HG03457 (cell line): Measurements from ENCODE around the gene SLCO4A1.
"Not testable (repeated sequence)": the region's sequence is repeated elsewhere in the genome, so short reads cannot be mapped to it uniquely, and the experiment has no call there.

ENCODE experiments used
- ATAC-seq: cut with Tn5 transposase; IDR thresholded peaks from one replicate; pipeline ENCODE4 v1.9.1; 2021; ENCODE audit warnings: moderate number of reproducible peaks; ENCODE audit not compliant: unreplicated experiment

The SLCO4A1 gene

DNA sequence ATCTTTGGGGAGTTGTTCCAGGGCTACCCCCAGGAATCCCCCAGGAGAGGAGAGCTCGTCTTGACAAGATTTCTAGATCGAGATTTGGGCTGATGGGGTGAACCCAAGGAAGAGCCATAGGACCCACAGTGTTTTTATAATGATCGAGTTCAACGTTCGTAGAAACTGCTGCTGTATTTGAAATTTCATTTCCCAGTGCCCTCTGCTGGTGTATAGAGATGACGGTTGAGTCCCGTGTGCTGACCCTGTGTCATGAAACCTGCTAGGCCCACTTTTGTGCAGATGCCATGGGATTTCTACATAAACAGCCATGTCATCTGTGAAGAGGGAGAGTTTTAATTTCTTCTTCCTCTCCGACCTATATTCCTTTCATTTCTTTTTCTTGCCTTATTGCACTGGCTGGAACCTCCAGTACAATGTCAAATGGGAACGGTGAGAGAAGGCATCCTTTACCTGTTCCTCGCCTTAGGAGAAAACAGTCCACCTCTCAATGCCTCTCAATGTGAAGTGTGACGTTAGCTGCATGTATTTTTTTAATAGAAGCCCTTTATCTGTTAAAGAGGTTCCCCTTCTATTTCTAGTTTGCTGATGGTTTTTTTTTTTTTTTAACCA is 37.8 kb downstream of the SLCO4A1 start:
- no peak for ATAC-seq

GRCh38 chr20:62682912-62683517 is 40.7 kb downstream of the SLCO4A1 start:
- no peak for ATAC-seq

DNA sequence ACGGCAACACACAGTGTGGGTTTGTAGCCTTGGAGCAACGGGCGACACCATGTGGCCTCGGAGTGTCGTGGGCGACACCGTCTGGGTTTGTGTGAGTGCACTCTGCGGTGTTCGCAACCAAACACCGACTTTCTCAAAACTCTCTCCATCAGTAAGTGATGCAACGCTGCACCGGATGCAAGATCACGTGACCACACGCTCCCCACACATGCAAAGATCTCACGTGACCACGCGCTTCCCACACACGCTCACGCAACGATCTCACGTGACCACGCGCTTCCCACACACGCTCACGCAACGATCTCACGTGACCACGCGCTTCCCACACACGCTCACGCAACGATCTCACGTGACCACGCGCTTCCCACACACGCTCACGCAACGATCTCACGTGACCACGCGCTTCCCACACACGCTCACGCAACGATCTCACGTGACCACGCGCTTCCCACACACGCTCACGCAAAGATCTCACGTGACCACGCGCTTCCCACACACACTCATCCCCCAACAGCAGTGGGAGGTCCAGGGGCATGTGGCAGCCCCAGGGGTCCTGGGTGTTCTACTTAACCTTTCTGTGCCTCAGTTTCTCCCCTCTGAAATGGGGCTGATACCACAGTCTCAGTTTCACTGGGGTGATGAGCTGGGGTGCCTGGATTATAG is 41.5 kb downstream of the SLCO4A1 start:
- not testable (repeated sequence) for ATAC-seq

DNA sequence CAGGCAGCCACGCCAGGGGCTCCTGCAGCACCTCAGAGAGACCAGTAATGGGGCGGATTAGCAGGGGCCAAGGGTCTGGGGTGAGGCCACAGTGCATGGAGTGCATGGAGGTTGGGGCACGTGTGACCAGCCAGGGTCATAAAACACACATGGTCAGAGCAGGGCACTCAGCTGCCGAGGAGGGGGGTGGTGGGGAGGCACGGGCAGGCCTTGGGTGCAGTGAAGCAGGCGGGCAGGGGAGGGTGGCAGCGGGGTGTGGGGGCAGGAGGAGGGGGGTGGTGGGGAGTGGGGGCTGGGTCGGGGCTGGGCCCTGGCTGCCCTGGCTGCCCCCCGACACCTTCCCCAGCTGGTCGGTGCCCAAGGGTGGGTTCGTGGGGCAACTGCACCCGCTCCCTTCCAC is 42.7 kb downstream of the SLCO4A1 start:
- ATAC-seq, result no peak

- no peak for ATAC-seq
These were observed 43.7 kb downstream of the SLCO4A1 start for GRCh38 chr20:62685781-62686555.

DNA sequence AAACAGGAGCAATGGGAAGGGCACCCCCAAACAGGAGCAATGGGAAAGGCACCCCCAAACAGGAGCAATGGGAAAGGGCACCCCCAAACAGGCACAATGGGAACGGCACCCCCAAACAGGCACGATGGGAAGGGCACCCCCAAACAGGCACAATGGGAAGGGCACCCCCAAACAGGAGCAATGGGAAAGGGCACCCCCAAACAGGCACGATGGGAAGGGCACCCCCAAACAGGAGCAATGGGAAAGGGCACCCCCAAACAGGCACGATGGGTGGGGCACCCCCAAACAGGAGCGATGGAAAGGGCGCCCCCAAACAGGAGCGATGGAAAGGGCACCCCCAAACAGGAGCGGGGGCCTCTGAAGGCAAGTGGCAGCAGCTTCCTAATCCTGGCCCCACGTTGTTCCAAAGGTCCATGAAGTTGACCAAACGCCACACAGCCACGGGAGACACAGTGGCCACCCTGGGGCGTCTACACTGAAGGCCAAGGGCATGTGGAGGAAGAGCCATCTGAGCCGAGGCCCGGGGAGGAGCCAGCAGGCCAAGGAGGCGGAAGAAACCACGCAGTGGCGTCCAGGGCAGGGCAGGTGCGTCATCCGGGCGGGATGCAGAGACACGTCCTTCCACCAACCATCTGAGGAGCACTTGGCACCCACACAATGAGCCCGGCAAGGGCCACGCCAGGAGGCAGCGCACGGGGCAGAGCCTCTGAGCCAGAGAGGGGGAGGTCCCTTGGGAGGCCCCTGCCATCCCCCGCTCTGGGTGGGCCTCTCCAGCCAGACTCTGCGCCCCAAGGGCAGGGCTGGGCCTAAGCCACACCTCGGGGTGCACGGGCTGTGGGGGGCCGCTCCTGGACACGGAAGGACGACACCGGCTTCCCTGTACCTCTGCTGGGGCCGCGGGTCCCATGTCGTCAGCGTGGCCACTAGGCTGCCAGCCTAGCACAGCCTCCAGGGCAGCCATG is 44.8 kb downstream of the SLCO4A1 start:
- no peak for ATAC-seq

DNA sequence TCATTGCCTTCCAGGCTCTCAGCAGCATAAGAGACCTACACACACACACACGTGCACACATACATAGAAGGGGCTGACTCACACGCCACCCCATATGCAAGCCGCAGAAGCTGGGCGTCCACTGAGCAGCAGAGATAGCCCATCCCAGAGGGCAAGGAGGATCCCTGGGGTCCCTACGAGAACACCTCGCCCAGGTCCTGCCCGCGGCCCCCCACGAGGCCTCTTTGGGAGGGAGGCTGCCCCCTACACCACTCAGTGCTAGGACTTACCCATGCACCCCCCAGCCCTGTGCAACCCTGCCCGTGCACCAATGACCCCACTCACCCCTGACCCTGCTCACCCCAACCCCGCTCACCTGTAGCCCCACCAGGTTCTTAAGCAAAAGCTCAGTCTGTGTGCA is 45.8 kb downstream of the SLCO4A1 start:
- ATAC-seq, result no peak

DNA sequence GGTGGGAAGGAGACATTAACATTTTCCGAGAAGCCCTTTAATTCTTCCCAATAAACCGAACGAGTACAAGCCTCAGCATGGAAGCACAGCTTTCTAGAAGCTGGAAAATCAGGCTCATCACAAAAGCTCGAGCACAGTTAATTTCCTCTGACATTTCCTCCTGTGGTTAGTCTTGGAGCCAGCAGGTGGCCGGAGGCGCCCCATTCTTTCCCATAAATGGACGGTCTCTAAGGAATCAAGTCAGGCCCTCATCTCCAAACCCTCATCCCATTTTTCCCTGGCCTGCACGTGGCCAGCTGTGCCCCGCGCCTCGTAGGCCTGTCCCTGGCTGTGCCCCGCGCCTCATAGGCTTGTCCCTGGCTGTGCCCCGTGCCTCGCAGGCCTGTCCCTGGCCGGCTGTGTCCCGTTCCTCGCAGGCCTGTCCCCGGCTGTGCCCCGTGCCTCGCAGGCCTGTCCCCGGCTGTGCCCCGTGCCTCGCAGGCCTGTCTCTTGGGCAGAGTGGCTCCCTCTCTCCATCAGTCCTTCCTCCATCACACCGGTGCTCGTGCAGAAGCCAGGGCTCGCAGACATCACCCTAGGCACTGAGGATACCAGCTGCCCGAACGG is 46.7 kb downstream of the SLCO4A1 start:
- no peak for ATAC-seq

DNA sequence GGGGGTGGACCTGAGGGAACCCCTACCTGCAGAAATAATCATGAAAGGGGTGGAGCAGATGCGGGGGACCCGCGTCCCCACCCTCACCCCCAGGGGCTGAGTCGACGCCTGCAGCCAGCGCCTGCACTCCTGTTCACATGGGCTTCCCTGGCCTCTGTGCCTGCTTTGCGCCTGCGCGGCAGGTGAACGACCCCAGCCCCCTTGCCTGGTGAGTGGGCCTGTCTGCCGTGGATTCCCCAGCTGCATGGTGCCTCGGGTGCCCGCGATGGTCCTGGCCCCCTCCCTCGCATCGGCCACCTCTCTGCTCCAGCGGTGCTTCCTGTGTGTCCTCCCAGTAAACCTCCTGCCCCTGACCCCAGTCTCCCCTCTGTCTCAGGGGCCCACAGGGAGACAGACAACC is 47.6 kb downstream of the SLCO4A1 start:
- ATAC-seq, result no peak

GRCh38 chr20:62690261-62690820 is 48.0 kb downstream of the SLCO4A1 start:
- no peak for ATAC-seq

DNA sequence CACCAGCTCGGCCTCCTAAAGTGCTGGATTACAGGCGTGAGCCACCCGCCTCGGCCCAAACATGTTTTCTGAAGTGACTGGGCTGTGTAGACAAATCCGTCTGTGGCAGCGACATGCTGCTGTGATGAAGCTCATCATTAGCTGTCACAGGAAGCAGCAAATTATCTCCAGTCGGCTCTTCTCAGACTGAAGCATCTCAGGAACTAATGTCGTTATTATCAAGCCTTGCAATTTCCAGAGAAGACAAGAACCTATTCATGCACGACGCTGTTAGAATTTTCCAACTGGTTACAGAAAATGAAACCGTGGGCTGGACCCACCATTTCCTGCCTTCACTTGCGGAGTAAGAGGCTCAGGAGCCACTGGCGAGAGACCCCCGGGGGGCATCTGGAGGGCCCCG is 49.2 kb downstream of the SLCO4A1 start:
- no peak for ATAC-seq

- no peak for ATAC-seq
These were observed 49.9 kb downstream of the SLCO4A1 start for GRCh38 chr20:62692176-62692575.

DNA sequence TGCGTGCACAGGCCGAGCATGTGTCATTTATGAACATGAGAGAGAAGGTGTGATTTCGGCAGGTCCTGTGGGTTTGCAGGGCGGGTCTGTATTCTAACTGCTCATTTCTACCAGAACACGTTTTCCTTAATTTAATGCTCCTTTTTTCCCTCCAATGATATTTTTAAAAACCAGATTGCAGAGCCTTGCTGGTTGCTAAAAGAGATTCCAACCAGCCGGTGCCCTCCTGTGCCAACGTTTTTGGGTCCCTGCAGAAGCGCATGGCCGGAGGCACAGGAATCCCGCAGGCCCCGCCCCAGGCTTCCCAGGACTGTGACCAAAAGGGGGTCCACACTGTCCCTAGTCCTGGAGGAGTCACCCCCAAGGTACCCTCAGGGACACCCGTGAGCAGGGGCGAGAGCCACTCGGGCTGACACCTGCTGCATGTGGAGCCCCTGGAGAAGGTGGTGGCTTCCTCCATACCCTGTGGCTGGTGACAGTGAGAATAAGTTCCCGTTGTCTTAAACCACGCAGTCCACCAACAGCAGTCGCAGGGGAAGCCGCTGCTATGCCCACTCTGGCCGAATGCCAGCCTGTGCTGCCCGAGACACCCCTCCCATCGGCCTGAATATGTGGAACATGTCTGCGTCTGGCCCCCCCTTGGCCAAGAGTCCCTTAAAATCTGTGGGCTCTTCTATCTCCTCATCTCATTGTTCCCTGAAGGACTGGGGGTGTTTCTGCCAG is 50.7 kb downstream of the SLCO4A1 start:
- no peak for ATAC-seq

DNA sequence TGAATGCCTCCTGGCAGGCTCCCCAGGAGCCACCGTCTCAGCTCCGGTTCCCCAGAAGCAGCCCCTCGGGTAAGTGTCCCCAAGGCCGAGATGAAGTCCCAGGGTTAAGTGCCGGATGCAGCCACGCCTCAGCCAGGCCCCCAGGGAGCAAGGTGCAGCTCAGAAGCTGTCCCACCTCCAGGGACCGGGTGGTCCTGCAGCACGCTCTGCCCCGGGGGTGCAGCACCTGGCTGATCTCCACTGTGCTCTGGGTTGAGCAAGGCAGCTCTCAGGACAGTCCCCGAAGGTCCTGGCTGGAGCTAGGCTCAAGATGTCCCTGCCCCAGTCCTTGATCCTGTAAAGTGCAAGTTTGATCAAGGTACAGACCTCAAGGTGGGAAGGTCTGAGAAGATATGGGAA is 51.2 kb downstream of the SLCO4A1 start:
- ATAC-seq, result no peak

GRCh38 chr20:62694106-62694505 is 51.8 kb downstream of the SLCO4A1 start:
- ATAC-seq, result no peak

GRCh38 chr20:62694868-62695267 is 52.6 kb downstream of the SLCO4A1 start:
- ATAC-seq, result no peak

GRCh38 chr20:62695448-62696414 is 53.4 kb downstream of the SLCO4A1 start:
- no peak for ATAC-seq

DNA sequence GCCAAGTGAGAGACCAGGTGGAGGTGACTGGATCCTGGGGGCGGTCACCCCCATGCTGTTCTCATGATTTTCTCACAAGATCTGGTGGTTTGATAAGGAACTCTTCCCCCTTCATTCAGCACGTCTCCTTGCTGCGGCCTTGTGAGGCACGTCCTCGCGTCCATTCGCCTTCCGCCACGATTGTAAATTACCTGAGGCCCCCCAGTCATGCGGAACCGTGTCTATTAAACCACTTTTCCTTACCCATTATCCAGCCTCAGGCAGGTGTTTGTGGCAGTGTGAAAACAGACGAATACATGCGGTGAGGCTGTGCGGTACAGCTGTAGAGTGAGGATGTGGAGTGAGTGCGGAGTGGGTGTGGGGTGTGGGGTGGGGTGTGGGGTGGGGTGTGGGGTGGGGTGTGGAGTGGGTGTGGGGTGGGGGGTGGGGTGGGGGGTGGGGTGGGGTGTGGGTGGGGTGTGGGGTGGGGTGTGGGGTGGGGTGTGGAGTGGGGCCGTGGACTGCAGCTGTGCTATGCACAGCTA is 54.2 kb downstream of the SLCO4A1 start:
- no peak for ATAC-seq
